CD4-positive, alpha-beta T cell treated with Interleukin-6 for 4 hours (primary cell): ENCODE data around the gene RNF31.

Source experiments
- DNase-seq: peaks from one replicate; pipeline ENCODE4 v3.0.0-alpha.2; 2020; ENCODE audit warnings: mixed read lengths

RNF31 gene

GRCh38 chr14:24160850-24161804 lies 13.8 kb downstream of the RNF31 start, which contains the start of gene IRF9:
IRF9 (plus strand) TSS chr14:24161265; CDS start chr14:24162145, 880 bp downstream.
- DNase-seq, result peak; percentile 98

DNA sequence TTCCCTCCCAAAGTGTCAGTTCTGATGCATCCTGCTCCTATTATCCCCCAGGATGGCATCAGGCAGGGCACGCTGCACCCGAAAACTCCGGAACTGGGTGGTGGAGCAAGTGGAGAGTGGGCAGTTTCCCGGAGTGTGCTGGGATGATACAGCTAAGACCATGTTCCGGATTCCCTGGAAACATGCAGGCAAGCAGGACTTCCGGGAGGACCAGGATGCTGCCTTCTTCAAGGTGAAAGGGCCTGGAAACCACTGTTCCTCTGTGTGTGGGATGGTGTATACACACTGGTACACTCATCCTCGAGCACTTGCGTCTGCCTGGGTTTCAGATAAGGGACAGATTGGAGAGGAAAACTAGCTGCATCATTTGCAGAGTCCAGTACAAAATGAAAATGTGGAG lies 14.8 kb downstream of the RNF31 start:
- peak; percentile 8 for DNase-seq

DNA sequence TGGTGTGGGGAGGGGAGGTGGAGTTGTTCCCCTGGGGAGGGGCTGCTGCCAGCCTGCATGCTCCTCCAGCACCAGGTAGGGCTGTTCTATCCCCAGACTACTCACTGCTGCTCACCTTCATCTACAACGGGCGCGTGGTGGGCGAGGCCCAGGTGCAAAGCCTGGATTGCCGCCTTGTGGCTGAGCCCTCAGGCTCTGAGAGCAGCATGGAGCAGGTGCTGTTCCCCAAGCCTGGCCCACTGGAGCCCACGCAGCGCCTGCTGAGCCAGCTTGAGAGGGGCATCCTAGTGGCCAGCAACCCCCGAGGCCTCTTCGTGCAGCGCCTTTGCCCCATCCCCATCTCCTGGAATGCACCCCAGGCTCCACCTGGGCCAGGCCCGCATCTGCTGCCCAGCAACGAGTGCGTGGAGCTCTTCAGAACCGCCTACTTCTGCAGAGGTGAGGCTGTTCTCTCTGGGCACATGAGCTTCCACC lies 17.3 kb downstream of the RNF31 start:
- no peak for DNase-seq

GRCh38 chr14:24165785-24166184 lies 18.5 kb downstream of the RNF31 start:
- no peak for DNase-seq

DNA sequence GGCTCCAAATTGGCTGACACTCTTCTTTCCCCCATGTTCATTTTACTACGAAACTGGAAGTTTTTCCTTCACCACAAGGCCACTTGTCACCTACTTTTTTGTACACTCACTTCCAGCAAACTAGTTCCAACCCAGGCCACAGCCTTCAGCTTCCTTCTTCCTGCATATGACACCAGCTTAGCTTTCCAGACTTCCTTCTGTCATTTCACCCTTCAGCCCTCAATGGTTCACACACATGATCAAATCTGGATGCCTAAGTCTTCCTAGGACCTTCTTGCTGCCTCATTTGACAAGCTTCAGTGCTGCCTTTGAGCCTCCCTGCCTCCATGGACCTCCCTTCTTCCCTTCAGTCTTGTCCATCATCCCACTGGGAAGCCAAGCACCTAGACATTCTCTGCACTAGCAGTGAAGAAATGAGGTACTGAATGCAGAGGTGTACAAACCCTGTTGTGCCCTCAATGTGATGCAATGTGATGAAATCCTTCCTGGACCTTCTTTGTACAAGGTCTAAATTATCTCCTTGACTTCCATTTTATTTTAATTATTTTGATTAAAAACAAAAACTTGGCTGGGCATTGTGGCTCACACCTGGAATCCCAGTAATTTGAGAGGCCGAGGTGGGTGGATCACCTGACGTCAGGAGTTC lies 20.3 kb downstream of the RNF31 start:
- no peak for DNase-seq

- peak; percentile 80 for DNase-seq
Measured at GRCh38 chr14:24171422-24172260, 24.3 kb downstream of the RNF31 start, which contains the start of gene REC8. REC8 (plus strand) TSS chr14:24172080; CDS start chr14:24172553, 473 bp downstream.

DNA sequence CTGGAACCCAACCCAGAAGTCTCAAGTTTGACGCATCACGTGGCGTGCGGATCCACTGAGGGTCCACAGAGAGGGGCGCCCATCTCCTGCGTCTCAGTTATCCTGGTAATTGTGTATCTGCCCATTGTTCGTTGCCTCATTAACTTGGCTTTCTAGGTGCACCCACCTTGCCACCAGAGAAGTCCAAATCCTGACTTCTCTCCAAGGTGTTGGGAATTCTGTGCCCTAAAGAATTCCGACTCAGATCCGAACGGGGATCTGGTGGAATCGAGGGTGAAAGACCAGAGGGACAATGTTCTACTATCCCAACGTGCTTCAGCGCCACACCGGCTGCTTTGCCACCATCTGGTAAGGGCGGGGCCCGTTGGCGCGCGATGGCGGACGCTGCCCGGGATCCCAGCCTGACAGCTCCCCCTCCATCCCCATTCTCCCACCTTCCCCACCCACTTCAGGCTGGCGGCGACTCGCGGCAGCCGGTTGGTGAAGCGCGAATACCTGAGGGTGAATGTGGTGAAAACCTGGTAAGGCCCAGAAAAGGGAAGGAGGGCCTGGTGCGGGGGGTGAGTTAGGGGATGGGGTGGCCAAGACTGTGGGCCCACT lies 25.1 kb downstream of the RNF31 start:
- DNase-seq, result no peak

- no peak for DNase-seq
Measured at GRCh38 chr14:24172871-24173281, 25.6 kb downstream of the RNF31 start.

GRCh38 chr14:24176599-24176998 lies 29.3 kb downstream of the RNF31 start:
- no peak for DNase-seq

GRCh38 chr14:24177041-24177825 lies 29.9 kb downstream of the RNF31 start:
- DNase-seq, result no peak

DNA sequence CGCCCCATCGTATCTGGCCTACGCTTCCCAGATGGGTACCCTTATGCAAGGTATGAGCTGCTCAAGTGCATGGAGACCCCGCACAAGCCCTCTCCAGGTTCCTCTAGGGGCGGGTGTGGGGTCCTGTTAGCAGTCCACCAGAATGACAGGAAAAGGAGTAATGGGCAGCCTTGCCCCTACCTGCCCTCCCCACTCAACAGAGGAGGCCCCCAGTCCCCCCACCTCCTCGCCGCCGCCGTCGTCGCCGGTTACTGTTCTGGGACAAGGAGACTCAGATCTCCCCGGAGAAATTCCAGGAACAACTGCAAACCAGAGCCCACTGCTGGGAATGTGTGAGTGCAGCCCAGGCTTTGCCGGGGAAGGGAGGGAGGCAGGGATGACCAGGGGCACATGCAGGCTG lies 30.6 kb downstream of the RNF31 start:
- DNase-seq, result no peak

DNA sequence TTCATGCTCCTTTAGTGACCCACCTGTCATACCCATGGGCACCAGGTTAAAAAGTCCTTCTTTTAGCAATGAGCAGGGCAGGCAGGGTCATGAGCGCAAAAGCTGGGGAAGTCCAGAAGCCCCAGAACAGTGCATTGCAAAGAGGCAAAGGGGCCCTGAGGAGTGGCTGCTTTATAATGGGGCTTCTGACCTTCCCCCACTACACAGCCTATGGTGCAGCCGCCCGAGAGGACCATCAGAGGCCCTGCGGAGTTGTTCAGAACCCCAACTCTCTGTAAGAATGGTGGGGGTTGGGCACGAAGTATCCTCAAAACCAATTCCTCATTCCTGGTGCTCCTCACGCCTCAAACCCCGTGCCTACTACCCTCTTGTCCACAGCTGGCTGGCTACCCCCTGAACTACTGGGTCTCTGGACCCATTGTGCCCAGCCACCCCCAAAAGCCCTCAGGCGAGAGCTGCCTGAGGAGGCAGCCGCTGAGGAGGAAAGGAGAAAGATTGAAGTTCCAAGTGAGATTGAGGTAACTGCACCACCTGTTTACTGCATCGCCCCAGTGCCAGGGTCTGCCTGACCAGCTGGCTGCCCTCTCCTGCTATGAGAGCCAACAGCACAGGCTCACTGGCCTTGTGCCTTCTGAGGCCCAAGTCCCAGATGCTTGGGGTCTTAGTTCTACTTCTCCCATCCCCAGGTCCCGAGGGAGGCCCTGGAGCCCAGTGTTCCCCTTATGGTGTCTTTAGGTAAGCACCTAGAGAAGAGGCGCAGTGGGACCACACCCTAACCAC lies 31.3 kb downstream of the RNF31 start:
- DNase-seq, result no peak

- DNase-seq, result no peak
Measured at GRCh38 chr14:24179294-24179960, 32.1 kb downstream of the RNF31 start.

GRCh38 chr14:24179961-24180796 lies 32.9 kb downstream of the RNF31 start:
- DNase-seq, result no peak

- no peak for DNase-seq
Measured at GRCh38 chr14:24181371-24182077, 34.2 kb downstream of the RNF31 start.

DNA sequence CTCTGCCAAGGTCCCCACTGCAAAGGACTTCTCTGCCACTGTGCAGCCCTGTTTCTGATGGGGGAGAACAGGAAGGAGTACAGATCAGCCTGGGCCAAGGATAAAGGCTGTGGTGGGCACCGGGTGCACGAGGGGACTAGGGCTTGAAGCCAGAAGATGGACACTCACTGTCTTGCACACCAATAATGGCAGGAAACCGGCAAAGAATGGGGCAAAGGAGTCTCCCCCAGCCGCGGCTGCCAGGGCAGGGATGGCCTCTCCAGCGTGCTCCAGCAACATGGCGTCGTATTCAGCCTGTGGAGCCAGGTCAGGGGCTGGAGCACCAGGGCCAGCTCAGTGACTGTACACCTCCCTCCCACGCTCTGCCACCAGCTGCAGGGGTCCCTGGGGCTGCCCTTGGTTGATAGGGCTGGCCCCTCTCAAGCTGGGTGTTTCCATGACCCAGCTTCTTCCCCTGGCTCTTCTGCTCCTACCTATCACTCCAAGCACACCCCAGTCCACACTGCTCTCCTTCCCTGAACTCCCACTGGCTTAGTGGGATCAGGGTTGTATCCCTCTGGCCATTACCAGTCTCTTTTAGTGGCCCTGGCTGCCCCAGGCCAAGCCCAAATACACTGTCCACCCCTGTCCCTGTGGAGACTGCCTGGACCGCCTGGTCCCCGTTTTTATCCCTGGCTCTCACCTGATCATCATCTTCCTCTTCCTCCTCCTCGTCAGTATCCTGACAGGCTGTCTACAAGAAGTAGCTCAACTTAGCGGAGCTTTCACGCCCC lies 35.0 kb downstream of the RNF31 start:
- no peak for DNase-seq

DNA sequence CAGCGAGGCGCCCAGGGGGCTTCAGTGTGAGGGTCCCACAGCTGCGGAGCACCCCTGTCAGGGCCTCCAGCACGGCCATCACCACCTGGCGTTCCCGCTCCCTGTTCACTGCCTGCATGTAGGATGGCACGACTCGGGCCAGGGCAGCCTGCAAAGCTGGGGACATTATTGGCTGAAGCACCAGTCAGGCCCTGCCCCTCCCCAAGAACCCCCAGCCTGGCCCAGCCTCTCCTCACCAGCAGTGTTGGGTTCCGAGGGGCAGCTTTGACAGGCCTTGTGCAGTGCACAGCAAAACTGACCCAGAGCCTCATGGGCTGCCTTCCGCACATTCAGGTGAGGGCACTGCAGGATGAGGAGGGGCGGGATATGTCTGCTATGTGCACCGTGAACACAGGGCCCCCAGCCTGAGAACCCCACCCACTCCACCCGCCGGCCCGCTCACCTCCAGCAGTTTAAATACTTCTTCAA lies 35.8 kb downstream of the RNF31 start:
- no peak for DNase-seq
